GM21825 (cell line): ENCODE data around the gene SHC4.
"Not testable (repeated sequence)": the region's sequence is repeated elsewhere in the genome, so short reads cannot be mapped to it uniquely, and the experiment has no call there.

Experiments used
- ATAC-seq: cut with Tn5 transposase; IDR thresholded peaks from one replicate; pipeline ENCODE4 v1.9.1; 2021; ENCODE audit warnings: mild to moderate bottlenecking, moderate library complexity; ENCODE audit not compliant: unreplicated experiment

The SHC4 gene

GRCh38 chr15:48802257-48802656, 161.5 kb downstream of the SHC4 start:
- no peak for ATAC-seq

GRCh38 chr15:48800811-48801455, 162.8 kb downstream of the SHC4 start:
- no peak for ATAC-seq

- no peak for ATAC-seq
Measured at GRCh38 chr15:48800245-48800644, 163.5 kb downstream of the SHC4 start.

- no peak for ATAC-seq
Measured at GRCh38 chr15:48798319-48798718, 165.4 kb downstream of the SHC4 start.

- ATAC-seq, result peak; percentile 49
Measured at GRCh38 chr15:48796930-48797329, 166.8 kb downstream of the SHC4 start.

GRCh38 chr15:48796521-48796920, 167.2 kb downstream of the SHC4 start:
- no peak for ATAC-seq

- no peak for ATAC-seq
Measured at GRCh38 chr15:48795901-48796300, 167.8 kb downstream of the SHC4 start.

- peak; percentile 80 for ATAC-seq
Measured at GRCh38 chr15:48794697-48795134, 169.0 kb downstream of the SHC4 start.

- ATAC-seq, result no peak
Measured at GRCh38 chr15:48792408-48792807, 171.3 kb downstream of the SHC4 start.

- not testable (repeated sequence) for ATAC-seq
Measured at GRCh38 chr15:48790466-48791115, 173.1 kb downstream of the SHC4 start.

- ATAC-seq, result no peak
Measured at GRCh38 chr15:48785712-48786111, 178.0 kb downstream of the SHC4 start.

GRCh38 chr15:48785195-48785594, 178.5 kb downstream of the SHC4 start:
- ATAC-seq, result no peak

GRCh38 chr15:48784756-48785155, 179.0 kb downstream of the SHC4 start:
- no peak for ATAC-seq

- no peak for ATAC-seq
Measured at GRCh38 chr15:48782911-48783310, 180.8 kb downstream of the SHC4 start.

GRCh38 chr15:48781481-48782081, 182.1 kb downstream of the SHC4 start:
- no peak for ATAC-seq

- ATAC-seq, result no peak
Measured at GRCh38 chr15:48781017-48781416, 182.7 kb downstream of the SHC4 start.

GRCh38 chr15:48778331-48778730, 185.4 kb downstream of the SHC4 start:
- ATAC-seq, result no peak

GRCh38 chr15:48777645-48778330, 185.9 kb downstream of the SHC4 start:
- ATAC-seq, result no peak

GRCh38 chr15:48775546-48775945, 188.2 kb downstream of the SHC4 start:
- ATAC-seq, result no peak

- no peak for ATAC-seq
Measured at GRCh38 chr15:48774484-48774883, 189.2 kb downstream of the SHC4 start.
